GM13976 (cell line): ENCODE data around the gene HCN2.
"Not testable (repeated sequence)": the region's sequence is repeated elsewhere in the genome, so short reads cannot be mapped to it uniquely, and the experiment has no call there.

Experiments
- DNase-seq: peaks from one replicate; pipeline ENCODE4 v3.0.0; 2012; ENCODE audit warnings: low spot score
- in situ Hi-C: fragments of 300-500 bp; cut with MboI; formaldehyde crosslinking; loops from one replicate; pipeline ENCODE4 v1.12.0; 2022; ENCODE audit warnings: low sequenced_read_pairs, mixed read lengths, inconsistent platforms; ENCODE audit not compliant: unreplicated experiment
- TF ChIP-seq, protein P1 (sequence below): IDR thresholded peaks from 2 replicates; pipeline ENCODE4 v1.5.1; 2012; ENCODE audit warnings: borderline replicate concordance, mild to moderate bottlenecking; ENCODE audit not compliant: insufficient read depth; ENCODE audit errors: extremely low read depth, missing control alignments, control extremely low read depth

The HCN2 gene

DNA sequence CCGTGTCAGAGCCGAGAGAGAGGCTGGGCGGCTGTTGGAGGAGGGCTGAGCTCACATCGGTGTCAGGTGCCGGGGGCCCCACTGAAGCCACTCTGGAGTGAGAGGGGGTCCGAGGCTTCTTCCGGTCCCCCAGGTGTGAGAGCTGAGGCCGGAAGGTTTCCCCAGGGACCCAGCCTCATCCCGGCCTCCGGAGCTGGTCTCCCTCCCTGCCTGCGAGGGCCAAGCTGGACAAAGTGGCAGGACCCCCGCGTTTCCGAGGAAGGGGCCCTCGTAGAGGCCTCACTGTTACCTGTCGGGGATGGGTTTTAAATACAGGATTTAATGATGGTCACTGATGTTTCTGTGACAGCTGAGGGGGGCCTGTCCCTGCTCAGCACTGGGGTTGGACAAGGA is 6.6 kb downstream of the HCN2 start:
- TF ChIP-seq, protein P1, sequence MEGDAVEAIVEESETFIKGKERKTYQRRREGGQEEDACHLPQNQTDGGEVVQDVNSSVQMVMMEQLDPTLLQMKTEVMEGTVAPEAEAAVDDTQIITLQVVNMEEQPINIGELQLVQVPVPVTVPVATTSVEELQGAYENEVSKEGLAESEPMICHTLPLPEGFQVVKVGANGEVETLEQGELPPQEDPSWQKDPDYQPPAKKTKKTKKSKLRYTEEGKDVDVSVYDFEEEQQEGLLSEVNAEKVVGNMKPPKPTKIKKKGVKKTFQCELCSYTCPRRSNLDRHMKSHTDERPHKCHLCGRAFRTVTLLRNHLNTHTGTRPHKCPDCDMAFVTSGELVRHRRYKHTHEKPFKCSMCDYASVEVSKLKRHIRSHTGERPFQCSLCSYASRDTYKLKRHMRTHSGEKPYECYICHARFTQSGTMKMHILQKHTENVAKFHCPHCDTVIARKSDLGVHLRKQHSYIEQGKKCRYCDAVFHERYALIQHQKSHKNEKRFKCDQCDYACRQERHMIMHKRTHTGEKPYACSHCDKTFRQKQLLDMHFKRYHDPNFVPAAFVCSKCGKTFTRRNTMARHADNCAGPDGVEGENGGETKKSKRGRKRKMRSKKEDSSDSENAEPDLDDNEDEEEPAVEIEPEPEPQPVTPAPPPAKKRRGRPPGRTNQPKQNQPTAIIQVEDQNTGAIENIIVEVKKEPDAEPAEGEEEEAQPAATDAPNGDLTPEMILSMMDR = no peak
- in situ Hi-C loops = loop anchor here (25.0 kb wide), 1 partner anchor 141 kb away; no protein-coding TSS in a partner anchor
- no peak for DNase-seq

DNA sequence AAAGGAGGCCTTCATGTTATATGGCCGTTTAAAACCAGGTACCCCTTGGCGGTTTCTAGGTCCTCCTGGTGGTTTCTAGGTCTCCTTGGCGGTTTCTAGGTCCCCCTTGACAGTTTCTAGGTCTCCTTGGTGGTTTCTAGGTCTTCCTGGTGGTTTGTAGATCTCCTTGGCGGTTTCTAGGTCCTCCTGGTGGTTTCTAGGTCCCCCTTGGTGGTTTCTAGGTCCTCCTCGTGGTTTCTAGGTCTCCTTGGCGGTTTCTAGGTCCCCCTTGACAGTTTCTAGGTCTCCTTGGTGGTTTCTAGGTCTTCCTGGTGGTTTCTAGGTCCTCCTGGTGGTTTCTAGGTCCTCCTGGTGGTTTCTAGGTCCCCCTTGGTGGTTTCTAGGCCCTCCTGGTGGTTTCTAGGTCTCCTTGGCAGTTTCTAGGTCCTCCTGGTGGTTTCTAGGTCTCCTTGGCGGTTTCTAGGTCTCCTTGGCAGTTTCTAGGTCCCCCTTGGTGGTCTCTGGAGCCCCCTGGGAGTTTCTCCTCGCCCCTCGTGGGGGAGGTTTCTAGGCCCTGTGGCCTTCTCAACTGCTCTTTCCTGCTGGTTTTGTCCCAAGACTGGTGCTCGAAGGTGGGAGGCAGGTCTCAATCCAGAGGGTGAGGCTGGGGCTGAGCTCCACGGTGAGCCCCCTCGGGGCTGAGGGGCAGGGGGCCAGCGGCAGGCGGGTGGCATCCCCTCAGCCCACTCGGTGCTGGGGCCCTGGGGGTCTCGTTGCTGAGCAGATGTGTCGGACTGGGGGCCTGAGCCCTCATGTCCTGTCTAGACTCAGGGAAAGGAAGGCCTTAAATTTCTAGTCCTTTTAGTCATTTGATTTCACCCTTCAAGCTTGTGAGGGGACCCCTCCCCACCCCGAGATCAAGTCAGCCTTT is 8.0 kb downstream of the HCN2 start:
- in situ Hi-C loops = loop anchor here (25.0 kb wide), 1 partner anchor 140 kb away; no protein-coding TSS in a partner anchor
- DNase-seq = no peak
- TF ChIP-seq, protein P1 = no peak

DNA sequence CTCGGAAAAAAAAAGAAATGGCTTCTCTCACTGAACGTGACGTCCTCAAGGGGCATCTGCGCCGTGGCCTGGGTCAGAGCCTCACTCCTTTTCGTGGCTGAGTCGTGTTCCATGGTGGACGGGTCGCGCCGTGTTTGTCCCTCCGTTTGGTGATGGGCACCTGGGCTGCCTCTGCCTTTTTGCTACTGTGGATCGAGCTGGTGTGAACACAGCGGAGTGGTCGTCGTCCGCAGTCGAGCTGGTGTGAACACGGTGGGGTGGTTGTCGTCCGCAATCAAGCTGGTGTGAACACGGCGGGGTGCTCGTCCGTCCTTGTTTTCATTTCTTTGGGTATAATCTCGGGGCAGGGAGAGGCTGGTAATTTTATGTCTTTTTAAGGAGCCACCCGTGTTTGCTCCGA is 11.6 kb downstream of the HCN2 start:
- in situ Hi-C loops = no loop called here
- TF ChIP-seq, protein P1 = no peak
- DNase-seq = no peak

DNA sequence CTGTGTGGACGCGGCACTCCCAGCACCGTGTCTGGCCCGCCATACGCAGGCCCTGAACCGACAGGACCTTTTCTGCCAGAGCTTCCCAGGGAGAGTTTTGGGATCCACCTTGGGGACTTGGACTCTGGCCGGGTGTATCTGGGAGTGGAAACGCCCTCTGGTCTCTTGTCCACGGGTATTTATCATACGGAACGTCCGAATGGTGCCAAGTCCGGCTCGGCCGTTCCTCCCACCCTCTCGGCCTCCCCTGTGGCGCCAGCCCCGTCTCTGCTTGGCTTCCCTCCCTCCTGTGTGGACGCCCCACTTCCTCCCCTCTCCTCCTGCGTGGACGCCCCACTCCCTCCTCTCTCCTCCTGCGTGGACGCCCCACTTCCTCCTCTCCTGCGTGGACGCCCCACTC is 12.1 kb downstream of the HCN2 start:
- no peak for DNase-seq
- in situ Hi-C loops = no loop called here
- TF ChIP-seq, protein P1 = no peak

DNA sequence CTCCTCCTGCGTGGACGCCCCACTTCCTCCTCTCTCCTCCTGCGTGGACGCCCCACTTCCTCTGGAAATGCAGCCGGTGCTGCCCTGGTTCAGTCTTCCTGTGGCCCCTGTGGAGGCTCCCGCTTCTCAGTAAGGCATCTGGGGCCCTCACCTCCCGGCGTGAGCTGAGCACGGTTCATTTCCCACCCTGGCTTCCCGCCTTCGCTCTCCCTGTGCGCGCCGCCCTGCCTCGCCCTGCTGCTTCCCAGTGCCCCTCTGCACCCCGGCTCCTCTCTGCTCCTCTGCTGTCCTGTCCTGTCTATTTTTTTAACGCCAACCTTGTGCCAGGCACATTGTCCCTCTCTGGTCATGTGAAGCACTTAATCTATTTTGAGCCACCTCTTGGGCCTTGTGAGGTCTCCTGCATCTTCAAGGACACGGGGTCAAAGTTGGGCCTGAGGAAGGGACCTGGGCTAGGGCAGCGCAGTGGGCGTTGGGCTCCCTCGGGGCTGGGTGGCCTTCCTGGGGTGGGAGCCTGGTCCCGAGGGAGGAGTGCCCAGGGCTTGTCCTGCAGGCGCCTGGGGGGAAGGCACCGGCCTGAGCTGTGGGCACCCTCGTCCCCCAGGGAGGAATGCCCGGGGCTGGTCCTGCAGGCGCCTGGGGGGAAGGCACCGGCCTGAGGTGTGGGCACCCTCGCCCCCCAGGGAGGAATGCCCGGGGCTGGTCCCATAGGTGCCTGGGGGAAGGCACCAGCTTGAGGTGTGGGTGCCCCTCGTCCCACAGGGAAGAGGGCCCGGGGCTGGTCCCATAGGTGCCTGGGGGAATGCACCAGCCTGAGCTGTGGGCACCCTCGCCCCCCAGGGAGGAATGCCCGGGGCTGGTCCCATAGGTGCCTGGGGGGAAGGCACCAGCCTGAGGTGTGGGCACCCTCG is 13.0 kb downstream of the HCN2 start:
- in situ Hi-C loops = no loop called here
- DNase-seq = no peak
- TF ChIP-seq, protein P1 = no peak

DNA sequence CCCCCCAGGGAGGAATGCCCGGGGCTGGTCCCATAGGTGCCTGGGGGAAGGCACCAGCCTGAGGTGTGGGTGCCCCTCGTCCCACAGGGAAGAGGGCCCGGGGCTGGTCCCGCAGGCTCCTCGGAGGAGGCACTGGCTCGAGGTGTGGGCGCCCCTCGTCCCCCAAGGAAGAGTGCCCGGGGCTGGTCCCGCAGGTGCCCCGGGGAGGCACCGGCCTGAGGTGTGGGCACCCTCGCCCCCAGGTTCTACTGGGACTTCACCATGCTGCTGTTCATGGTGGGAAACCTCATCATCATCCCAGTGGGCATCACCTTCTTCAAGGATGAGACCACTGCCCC is 13.6 kb downstream of the HCN2 start:
- DNase-seq, in situ Hi-C loops: not testable (repeated sequence)

DNA sequence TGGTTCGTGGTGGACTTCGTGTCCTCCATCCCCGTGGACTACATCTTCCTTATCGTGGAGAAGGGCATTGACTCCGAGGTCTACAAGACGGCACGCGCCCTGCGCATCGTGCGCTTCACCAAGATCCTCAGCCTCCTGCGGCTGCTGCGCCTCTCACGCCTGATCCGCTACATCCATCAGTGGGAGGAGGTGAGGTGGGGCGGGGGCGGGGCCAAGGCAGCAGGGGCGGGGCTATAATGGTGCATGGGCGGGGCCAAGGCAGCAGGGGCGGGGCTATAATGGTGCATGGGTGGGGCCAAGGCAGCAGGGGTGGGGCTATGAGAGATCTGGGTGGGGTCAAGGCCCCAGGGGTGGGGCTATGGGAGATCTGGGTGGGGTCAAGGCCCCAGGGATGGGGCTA is 14.1 kb downstream of the HCN2 start:
- DNase-seq, in situ Hi-C loops: not testable (repeated sequence)
